HFFc6 (cell line): ENCODE results near the gene EBF3. TPM values are rescaled to one million over a fixed set of nuclear protein-coding genes. Genes with fewer than 3 reads are reported as not detected.
"Not testable (repeated sequence)": the region's sequence is repeated elsewhere in the genome, so short reads cannot be mapped to it uniquely, and the experiment has no call there.

Source experiments
- DNase-seq: peaks from one replicate; pipeline ENCODE4 v3.0.0-alpha.2; 2018
- H3K27ac Mint-ChIP-seq: 2 replicates; pipeline ENCODE4 v1.8.0; 2020; ENCODE audit warnings: mild to moderate bottlenecking, mixed read lengths
- H3K27me3 Mint-ChIP-seq: 2 replicates; pipeline ENCODE4 v1.8.0; 2021; ENCODE audit warnings: mild to moderate bottlenecking, moderate library complexity, mixed read lengths; ENCODE audit not compliant: insufficient read depth
- H3K36me3 Mint-ChIP-seq: 2 replicates; pipeline ENCODE4 v1.8.0; 2021; ENCODE audit warnings: low read depth, mixed read lengths
- H3K4me1 Mint-ChIP-seq: 2 replicates; pipeline ENCODE4 v1.8.0; 2020; ENCODE audit warnings: low read depth, mixed read lengths
- H3K4me3 Mint-ChIP-seq: 2 replicates; pipeline ENCODE4 v1.8.0; 2020; ENCODE audit warnings: mild to moderate bottlenecking, moderate library complexity, mixed read lengths
- H3K9me3 Mint-ChIP-seq: 2 replicates; pipeline ENCODE4 v1.8.0; 2020; ENCODE audit warnings: mild to moderate bottlenecking, mixed read lengths
- CTCF ChIP-seq: fragments of 200-600 bp; sonication (generic); IDR thresholded peaks from 2 replicates; pipeline ENCODE4 v1.5.0; 2021; ENCODE audit warnings: antibody characterized with exemption, mild to moderate bottlenecking
- total RNA-seq, 6 experiments: library from RNA; stranded (reverse); fragmentation: NEBNext Ultra II Directional; extraction: Animal tissue kit (Norgen Biotek cat#: 25700); gene quantifications; 2 replicates in 1 of 6; 3 replicates in 5 of 6; pipeline ENCODE4 v1.2.3, GENCODE V29; 2021

Gene EBF3
- total RNA-seq, 6 experiments from 2014 or later, result 0.14 to 0.39 (median 0.21) TPM; not detected in 2

- TF ChIP-seq CTCF, result no peak
- DNase-seq, result no peak
- Mint-ChIP-seq H3K4me1 (no peaks in the 10 kb centered on the region), H3K36me3 (no peaks in the 10 kb centered on the region), H3K27me3 (peaks cover 4% of the 10 kb centered on the region), H3K9me3 (peaks cover 15% of the 10 kb centered on the region), H3K27ac (no peak overlapping the region), H3K4me3 (no peak overlapping the region)
Measured at GRCh38 chr10:129921065-129921670, 42.9 kb downstream of the EBF3 start.

GRCh38 chr10:129920187-129920586 lies 43.9 kb downstream of the EBF3 start:
- H3K4me3 Mint-ChIP-seq, DNase-seq, H3K27me3 Mint-ChIP-seq, H3K27ac Mint-ChIP-seq, H3K4me1 Mint-ChIP-seq, H3K36me3 Mint-ChIP-seq: not testable (repeated sequence)
- peaks cover 17% of the 10 kb centered on the region for H3K9me3 Mint-ChIP-seq

GRCh38 chr10:129919358-129919757 lies 44.7 kb downstream of the EBF3 start:
- H3K4me3 Mint-ChIP-seq, result no peak overlapping the region
- no peaks in the 10 kb centered on the region for H3K4me1 Mint-ChIP-seq
- TF ChIP-seq CTCF, result no peak
- no peaks in the 10 kb centered on the region for H3K36me3 Mint-ChIP-seq
- H3K9me3 Mint-ChIP-seq, result peaks cover 22% of the 10 kb centered on the region
- no peak for DNase-seq
- peaks cover 9% of the 10 kb centered on the region for H3K27me3 Mint-ChIP-seq
- H3K27ac Mint-ChIP-seq, result no peak overlapping the region

- Mint-ChIP-seq H3K27me3 (peaks cover 9% of the 10 kb centered on the region), H3K4me3 (no peak overlapping the region), H3K4me1 (no peaks in the 10 kb centered on the region), H3K9me3 (peaks cover 26% of the 10 kb centered on the region), H3K36me3 (no peaks in the 10 kb centered on the region), H3K27ac (no peak overlapping the region)
- no peak for DNase-seq
- no peak for TF ChIP-seq CTCF
Measured at GRCh38 chr10:129918836-129919235, 45.2 kb downstream of the EBF3 start.

- H3K4me3 Mint-ChIP-seq, result no peak overlapping the region
- H3K4me1 Mint-ChIP-seq, result no peaks in the 10 kb centered on the region
- no peaks in the 10 kb centered on the region for H3K36me3 Mint-ChIP-seq
- no peak for DNase-seq
- H3K27ac Mint-ChIP-seq, result no peak overlapping the region
- peaks cover 27% of the 10 kb centered on the region for H3K9me3 Mint-ChIP-seq
- no peak for TF ChIP-seq CTCF
- peaks cover 9% of the 10 kb centered on the region for H3K27me3 Mint-ChIP-seq
Measured at GRCh38 chr10:129918401-129918800, 45.7 kb downstream of the EBF3 start.

GRCh38 chr10:129917936-129918335 lies 46.1 kb downstream of the EBF3 start:
- Mint-ChIP-seq H3K27me3 (peaks cover 9% of the 10 kb centered on the region), H3K4me3 (no peak overlapping the region), H3K27ac (no peak overlapping the region), H3K36me3 (no peaks in the 10 kb centered on the region), H3K4me1 (no peaks in the 10 kb centered on the region), H3K9me3 (peaks cover 25% of the 10 kb centered on the region)
- DNase-seq, result no peak
- no peak for TF ChIP-seq CTCF
